K562 (cell line): ENCODE data around the gene ME3. TPM values are rescaled to one million over a fixed set of nuclear protein-coding genes. Genes with fewer than 3 reads are reported as not detected.

ENCODE experiments used
- BRCA1 ChIP-seq, 2 experiments: fragments of 450-650 bp in 1 of 2; sonication (generic) in 1 of 2; formaldehyde crosslinking in 1 of 2; IDR thresholded peaks; 2 replicates each; pipeline versions ENCODE4 v1.5.0 to v1.6.1; 2017 to 2020; ENCODE audit warnings: mild to moderate bottlenecking in 1 of 2, missing genetic modification reagents in 1 of 2
- CAMTA2 ChIP-seq: fragments of 250-450 bp; sonication (Bioruptor Pico); conservative IDR thresholded peaks from 2 replicates; pipeline ENCODE4 v1.5.1; 2022
- CBX5 ChIP-seq: IDR thresholded peaks from 2 replicates; pipeline ENCODE4 v1.6.1; 2014; ENCODE audit warnings: low read depth, borderline replicate concordance
- HDAC3 ChIP-seq: fragments of 450-650 bp; IDR thresholded peaks from 2 replicates; pipeline ENCODE4 v1.6.1; 2018; ENCODE audit warnings: borderline replicate concordance, mild to moderate bottlenecking, moderate library complexity; ENCODE audit not compliant: partially characterized antibody
- IFI16 ChIP-seq: fragments of 250-450 bp; sonication (Bioruptor Pico); IDR thresholded peaks from 2 replicates; pipeline ENCODE4 v2.1.2; 2022; ENCODE audit warnings: mild to moderate bottlenecking, inconsistent platforms
- MCM2 ChIP-seq: fragments of 450-650 bp; IDR thresholded peaks from 2 replicates; pipeline ENCODE4 v1.6.1; 2017; ENCODE audit warnings: low read depth, mild to moderate bottlenecking
- NFATC3 ChIP-seq: fragments of 450-650 bp; IDR thresholded peaks from 2 replicates; pipeline ENCODE4 v1.6.1; 2017; ENCODE audit warnings: mild to moderate bottlenecking
- POLR2AphosphoS5 ChIP-seq: IDR thresholded peaks from 2 replicates; pipeline ENCODE4 v1.6.1; 2011; ENCODE audit warnings: mild to moderate bottlenecking, low read depth, low read length, moderate library complexity; ENCODE audit not compliant: control insufficient read depth, insufficient read depth
- SPI1 ChIP-seq: IDR thresholded peaks from 2 replicates; pipeline ENCODE4 v1.6.1; 2011; ENCODE audit warnings: low read depth, low read length, control low read depth, borderline replicate concordance
- SUPT5H ChIP-seq: fragments of 450-650 bp; IDR thresholded peaks from 2 replicates; pipeline ENCODE4 v1.6.1; 2016
- TAL1 ChIP-seq: fragments of 450-650 bp; IDR thresholded peaks from 2 replicates; pipeline ENCODE4 v1.6.1; 2016; ENCODE audit warnings: mild to moderate bottlenecking
- TCF7L2 ChIP-seq: fragments of 150-350 bp; IDR thresholded peaks from 2 replicates; pipeline ENCODE4 v1.6.1; 2016; ENCODE audit warnings: low read depth, mild to moderate bottlenecking, low read length, moderate library complexity
- ZFPM2 ChIP-seq: fragments of 250-450 bp; sonication (Bioruptor Pico); IDR thresholded peaks from 2 replicates; pipeline ENCODE4 v1.5.1; 2022; ENCODE audit warnings: mild to moderate bottlenecking
- ZNF121 ChIP-seq: sonication (generic); formaldehyde crosslinking; conservative IDR thresholded peaks from 2 replicates; pipeline ENCODE4 v1.8.0; 2022; ENCODE audit warnings: missing genetic modification reagents
- ZNF174 ChIP-seq: fragments of 250-450 bp; sonication (Bioruptor Pico); IDR thresholded peaks from 2 replicates; pipeline ENCODE4 v1.4.0; 2020; ENCODE audit warnings: mild to moderate bottlenecking
- ZNF24 ChIP-seq: fragments of 450-650 bp; IDR thresholded peaks from 2 replicates; pipeline ENCODE4 v1.6.1; 2016
- polyA plus RNA-seq, 8 experiments: library from polyadenylated mRNA; depleted of rRNA in 4 of 8; stranded (reverse) in 5 of 8; unstranded in 3 of 8; fragments of >200 nt; fragmentation: Nextera tagmentation in 2 of 8; fragmentation: Illumina TruSeq in 1 of 8; extraction: Ambion mirVana in 2 of 8; extraction: Trizol in 1 of 8; gene quantifications; 2 replicates each; pipeline versions ENCODE4 v1.2.1 to v1.2.3, GENCODE V29; 2011 to 2014; ENCODE audit warnings: inconsistent platforms in 1 of 8, missing spikeins in 1 of 8
- total RNA-seq, 7 experiments: library from RNA; depleted of rRNA in 6 of 7; stranded (reverse); fragments of >200 nt in 6 of 7; fragmentation: Illumina TruSeq in 2 of 7; extraction: Trizol in 2 of 7; gene quantifications; 2 replicates each; pipeline versions ENCODE4 v1.2.1 to v1.2.3, GENCODE V29; 2011 to 2021; ENCODE audit warnings: low replicate concordance in 1 of 7
- TF ChIP-seq, protein P1 (sequence below): fragments of 250-450 bp; sonication (Bioruptor Pico); IDR thresholded peaks from 2 replicates; pipeline ENCODE4 v1.4.0; 2020; ENCODE audit warnings: mild to moderate bottlenecking, moderate library complexity
- TF ChIP-seq, protein P2 (sequence below): fragments of 250-450 bp; sonication (Bioruptor Pico); IDR thresholded peaks from 2 replicates; pipeline ENCODE4 v1.9.0; 2021; ENCODE audit warnings: mild to moderate bottlenecking, inconsistent platforms
- TF ChIP-seq, protein P3 (sequence below): fragments of 450-650 bp; IDR thresholded peaks from 2 replicates; pipeline ENCODE4 v1.6.1; 2016
- TF ChIP-seq, protein P4 (sequence below), 2 experiments: fragments of 150-350 bp in 1 of 2; IDR thresholded peaks; 2 replicates each; pipeline ENCODE4 v1.6.1; 2012 to 2016; ENCODE audit warnings: low read depth in 2 of 2, low read length in 2 of 2, mild to moderate bottlenecking in 1 of 2, moderate library complexity in 1 of 2

Gene ME3
- total and polyA plus RNA-seq, 9 of the 15 experiments (the other 6 are each of a cell fraction or from before 2014, with no cell fraction given) = not detected

DNA sequence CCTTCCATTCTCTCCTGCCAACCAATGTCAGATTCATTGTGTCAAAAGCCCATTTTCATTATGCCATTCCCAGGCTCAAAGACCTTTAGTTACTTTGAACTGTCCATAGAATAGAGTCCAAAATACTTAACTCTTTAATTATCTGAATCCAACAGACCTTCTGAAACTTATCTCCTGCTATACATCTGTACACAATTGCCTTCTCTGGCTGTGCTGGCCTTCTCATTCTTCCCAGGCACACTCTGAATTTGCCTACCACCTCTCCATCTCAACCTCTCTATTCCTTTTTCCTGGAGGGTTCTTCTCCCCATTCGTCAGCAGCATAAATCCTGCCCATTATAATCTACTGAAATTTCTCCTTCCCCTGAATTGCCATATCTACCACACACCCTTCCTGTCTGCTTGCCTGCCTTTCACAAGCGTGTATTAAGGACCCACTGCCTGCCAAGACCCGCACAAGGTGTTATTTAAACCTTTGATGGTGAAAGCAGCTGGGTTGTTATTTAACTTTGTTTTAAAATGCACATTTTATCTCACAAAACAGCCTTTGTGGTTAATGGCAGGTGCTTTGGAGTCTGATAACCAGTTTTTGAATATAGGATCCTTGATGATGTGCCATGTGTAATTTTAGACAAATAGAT is 171.8 kb downstream of the ME3 start (continued):
- TF ChIP-seq, protein P1, sequence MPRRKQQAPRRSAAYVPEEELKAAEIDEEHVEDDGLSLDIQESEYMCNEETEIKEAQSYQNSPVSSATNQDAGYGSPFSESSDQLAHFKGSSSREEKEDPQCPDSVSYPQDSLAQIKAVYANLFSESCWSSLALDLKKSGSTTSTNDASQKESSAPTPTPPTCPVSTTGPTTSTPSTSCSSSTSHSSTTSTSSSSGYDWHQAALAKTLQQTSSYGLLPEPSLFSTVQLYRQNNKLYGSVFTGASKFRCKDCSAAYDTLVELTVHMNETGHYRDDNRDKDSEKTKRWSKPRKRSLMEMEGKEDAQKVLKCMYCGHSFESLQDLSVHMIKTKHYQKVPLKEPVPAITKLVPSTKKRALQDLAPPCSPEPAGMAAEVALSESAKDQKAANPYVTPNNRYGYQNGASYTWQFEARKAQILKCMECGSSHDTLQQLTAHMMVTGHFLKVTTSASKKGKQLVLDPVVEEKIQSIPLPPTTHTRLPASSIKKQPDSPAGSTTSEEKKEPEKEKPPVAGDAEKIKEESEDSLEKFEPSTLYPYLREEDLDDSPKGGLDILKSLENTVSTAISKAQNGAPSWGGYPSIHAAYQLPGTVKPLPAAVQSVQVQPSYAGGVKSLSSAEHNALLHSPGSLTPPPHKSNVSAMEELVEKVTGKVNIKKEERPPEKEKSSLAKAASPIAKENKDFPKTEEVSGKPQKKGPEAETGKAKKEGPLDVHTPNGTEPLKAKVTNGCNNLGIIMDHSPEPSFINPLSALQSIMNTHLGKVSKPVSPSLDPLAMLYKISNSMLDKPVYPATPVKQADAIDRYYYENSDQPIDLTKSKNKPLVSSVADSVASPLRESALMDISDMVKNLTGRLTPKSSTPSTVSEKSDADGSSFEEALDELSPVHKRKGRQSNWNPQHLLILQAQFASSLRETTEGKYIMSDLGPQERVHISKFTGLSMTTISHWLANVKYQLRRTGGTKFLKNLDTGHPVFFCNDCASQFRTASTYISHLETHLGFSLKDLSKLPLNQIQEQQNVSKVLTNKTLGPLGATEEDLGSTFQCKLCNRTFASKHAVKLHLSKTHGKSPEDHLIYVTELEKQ = no peak
- TF ChIP-seq POLR2AphosphoS5 (no peak), TCF7L2 (no peak), ZFPM2 (CRISPR knock-in tag) (no peak), MCM2 (no peak), BRCA1 (IDR thresholded peaks at IDR 0.05) (no peak), BRCA1 (CRISPR knock-in tag; IDR thresholded peaks at IDR 0.05) (no peak), CBX5 (no peak), CAMTA2 (no peak), SPI1 (no peak), ZNF24 (no peak), ZNF174 (CRISPR knock-in tag) (no peak), ZNF121 (no peak), TAL1 (peak; percentile 89), IFI16 (CRISPR knock-in tag) (no peak), SUPT5H (no peak), NFATC3 (no peak), HDAC3 (no peak)
- TF ChIP-seq, protein P2, sequence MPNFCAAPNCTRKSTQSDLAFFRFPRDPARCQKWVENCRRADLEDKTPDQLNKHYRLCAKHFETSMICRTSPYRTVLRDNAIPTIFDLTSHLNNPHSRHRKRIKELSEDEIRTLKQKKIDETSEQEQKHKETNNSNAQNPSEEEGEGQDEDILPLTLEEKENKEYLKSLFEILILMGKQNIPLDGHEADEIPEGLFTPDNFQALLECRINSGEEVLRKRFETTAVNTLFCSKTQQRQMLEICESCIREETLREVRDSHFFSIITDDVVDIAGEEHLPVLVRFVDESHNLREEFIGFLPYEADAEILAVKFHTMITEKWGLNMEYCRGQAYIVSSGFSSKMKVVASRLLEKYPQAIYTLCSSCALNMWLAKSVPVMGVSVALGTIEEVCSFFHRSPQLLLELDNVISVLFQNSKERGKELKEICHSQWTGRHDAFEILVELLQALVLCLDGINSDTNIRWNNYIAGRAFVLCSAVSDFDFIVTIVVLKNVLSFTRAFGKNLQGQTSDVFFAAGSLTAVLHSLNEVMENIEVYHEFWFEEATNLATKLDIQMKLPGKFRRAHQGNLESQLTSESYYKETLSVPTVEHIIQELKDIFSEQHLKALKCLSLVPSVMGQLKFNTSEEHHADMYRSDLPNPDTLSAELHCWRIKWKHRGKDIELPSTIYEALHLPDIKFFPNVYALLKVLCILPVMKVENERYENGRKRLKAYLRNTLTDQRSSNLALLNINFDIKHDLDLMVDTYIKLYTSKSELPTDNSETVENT (CRISPR knock-in tag) = no peak
- TF ChIP-seq, protein P3, sequence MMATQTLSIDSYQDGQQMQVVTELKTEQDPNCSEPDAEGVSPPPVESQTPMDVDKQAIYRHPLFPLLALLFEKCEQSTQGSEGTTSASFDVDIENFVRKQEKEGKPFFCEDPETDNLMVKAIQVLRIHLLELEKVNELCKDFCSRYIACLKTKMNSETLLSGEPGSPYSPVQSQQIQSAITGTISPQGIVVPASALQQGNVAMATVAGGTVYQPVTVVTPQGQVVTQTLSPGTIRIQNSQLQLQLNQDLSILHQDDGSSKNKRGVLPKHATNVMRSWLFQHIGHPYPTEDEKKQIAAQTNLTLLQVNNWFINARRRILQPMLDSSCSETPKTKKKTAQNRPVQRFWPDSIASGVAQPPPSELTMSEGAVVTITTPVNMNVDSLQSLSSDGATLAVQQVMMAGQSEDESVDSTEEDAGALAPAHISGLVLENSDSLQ = no peak
- TF ChIP-seq, protein P4, sequence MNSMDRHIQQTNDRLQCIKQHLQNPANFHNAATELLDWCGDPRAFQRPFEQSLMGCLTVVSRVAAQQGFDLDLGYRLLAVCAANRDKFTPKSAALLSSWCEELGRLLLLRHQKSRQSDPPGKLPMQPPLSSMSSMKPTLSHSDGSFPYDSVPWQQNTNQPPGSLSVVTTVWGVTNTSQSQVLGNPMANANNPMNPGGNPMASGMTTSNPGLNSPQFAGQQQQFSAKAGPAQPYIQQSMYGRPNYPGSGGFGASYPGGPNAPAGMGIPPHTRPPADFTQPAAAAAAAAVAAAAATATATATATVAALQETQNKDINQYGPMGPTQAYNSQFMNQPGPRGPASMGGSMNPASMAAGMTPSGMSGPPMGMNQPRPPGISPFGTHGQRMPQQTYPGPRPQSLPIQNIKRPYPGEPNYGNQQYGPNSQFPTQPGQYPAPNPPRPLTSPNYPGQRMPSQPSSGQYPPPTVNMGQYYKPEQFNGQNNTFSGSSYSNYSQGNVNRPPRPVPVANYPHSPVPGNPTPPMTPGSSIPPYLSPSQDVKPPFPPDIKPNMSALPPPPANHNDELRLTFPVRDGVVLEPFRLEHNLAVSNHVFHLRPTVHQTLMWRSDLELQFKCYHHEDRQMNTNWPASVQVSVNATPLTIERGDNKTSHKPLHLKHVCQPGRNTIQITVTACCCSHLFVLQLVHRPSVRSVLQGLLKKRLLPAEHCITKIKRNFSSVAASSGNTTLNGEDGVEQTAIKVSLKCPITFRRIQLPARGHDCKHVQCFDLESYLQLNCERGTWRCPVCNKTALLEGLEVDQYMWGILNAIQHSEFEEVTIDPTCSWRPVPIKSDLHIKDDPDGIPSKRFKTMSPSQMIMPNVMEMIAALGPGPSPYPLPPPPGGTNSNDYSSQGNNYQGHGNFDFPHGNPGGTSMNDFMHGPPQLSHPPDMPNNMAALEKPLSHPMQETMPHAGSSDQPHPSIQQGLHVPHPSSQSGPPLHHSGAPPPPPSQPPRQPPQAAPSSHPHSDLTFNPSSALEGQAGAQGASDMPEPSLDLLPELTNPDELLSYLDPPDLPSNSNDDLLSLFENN (IDR thresholded peaks at IDR 0.05; ENCODE audit: low read depth in 2 of 2, low read length in 2 of 2) = 0 out of 4 replicates have a peak, but pooled peaks of 1 of the 2 experiments have one; percentile 23
